ENCODE measurements around the gene RAP1A. TPM values are rescaled to one million over a fixed set of nuclear protein-coding genes. Genes with fewer than 3 reads are reported as not detected.

Gene RAP1A
- total RNA-seq, 2 donors from 2014 or later = 28.5 to 35.0 TPM

GRCh38 chr1:111746614-111746999 lies 127.0 kb downstream of the RAP1A start:
- no peaks in the 10 kb centered on the region for H3K36me3 ChIP-seq (ENCODE audit: control insufficient read depth, insufficient read depth, low read length)
- H3K27ac Mint-ChIP-seq = no peak overlapping the region
- no peak overlapping the region for H3K27ac ChIP-seq (ENCODE audit: low read depth, low read length)
- WGBS, 2 experiments (ENCODE audit: insufficient coverage in 1 of 2, insufficient read length in 1 of 2) = 87 to 100% methylated on average over 2 of the region's 2 CpGs
- no peak for TF ChIP-seq CTCF (conservative IDR thresholded peaks at IDR 0.05)
- no peaks in the 10 kb centered on the region for H3K9me3 Mint-ChIP-seq
- no peaks in the 10 kb centered on the region for H3K36me3 Mint-ChIP-seq (ENCODE audit: low read depth)
- H3K27me3 Mint-ChIP-seq (ENCODE audit: insufficient read depth) = peaks cover 29% of the 10 kb centered on the region
- peaks cover 11% of the 10 kb centered on the region for H3K27me3 ChIP-seq (ENCODE audit: control insufficient read depth, insufficient read depth, low read length, poor library complexity, severe bottlenecking)
- H3K4me3 Mint-ChIP-seq = no peak overlapping the region
- H3K9me3 ChIP-seq (ENCODE audit: control insufficient read depth, low read length) = no peaks in the 10 kb centered on the region
- H3K4me1 Mint-ChIP-seq = peaks cover 2% of the 10 kb centered on the region
- DNase-seq = no peak
- no peak overlapping the region for H3K9ac ChIP-seq (ENCODE audit: extremely low read depth, low read length, poor library complexity, severe bottlenecking)
- peaks cover 5% of the 10 kb centered on the region for H3K4me1 ChIP-seq (ENCODE audit: control insufficient read depth, insufficient read depth, low read length)
- H3K4me3 ChIP-seq (ENCODE audit: low read length) = no peak overlapping the region

- Histone ChIP-seq H3K27me3 (ENCODE audit: control insufficient read depth, insufficient read depth, low read length, poor library complexity, severe bottlenecking) (peaks cover 4% of the 10 kb centered on the region), H3K4me3 (ENCODE audit: low read length) (no peak overlapping the region), H3K4me1 (ENCODE audit: control insufficient read depth, insufficient read depth, low read length) (peaks cover 5% of the 10 kb centered on the region), H3K9me3 (ENCODE audit: control insufficient read depth, low read length) (no peaks in the 10 kb centered on the region), H3K9ac (ENCODE audit: extremely low read depth, low read length, poor library complexity, severe bottlenecking) (no peak overlapping the region), H3K36me3 (ENCODE audit: control insufficient read depth, insufficient read depth, low read length) (no peaks in the 10 kb centered on the region), H3K27ac (ENCODE audit: low read depth, low read length) (no peak overlapping the region)
- DNase-seq = peak; percentile 87
- Mint-ChIP-seq H3K27me3 (ENCODE audit: insufficient read depth) (peaks cover 24% of the 10 kb centered on the region), H3K4me3 (no peak overlapping the region), H3K9me3 (no peaks in the 10 kb centered on the region), H3K4me1 (peaks cover 2% of the 10 kb centered on the region), H3K36me3 (ENCODE audit: low read depth) (no peaks in the 10 kb centered on the region), H3K27ac (no peak overlapping the region)
- peak; percentile 83 for TF ChIP-seq CTCF (conservative IDR thresholded peaks at IDR 0.05)
- 46 to 47% methylated on average over 3 of the region's 3 CpGs for WGBS, 2 experiments (ENCODE audit: insufficient coverage in 1 of 2, insufficient read length in 1 of 2)
These were observed 127.7 kb downstream of the RAP1A start for GRCh38 chr1:111747282-111747734.

- Mint-ChIP-seq H3K4me3 (no peak overlapping the region), H3K27me3 (ENCODE audit: insufficient read depth) (peaks cover 18% of the 10 kb centered on the region), H3K27ac (no peak overlapping the region), H3K4me1 (peaks cover 2% of the 10 kb centered on the region), H3K36me3 (ENCODE audit: low read depth) (no peaks in the 10 kb centered on the region), H3K9me3 (no peaks in the 10 kb centered on the region)
- Histone ChIP-seq H3K36me3 (ENCODE audit: control insufficient read depth, insufficient read depth, low read length) (no peaks in the 10 kb centered on the region), H3K4me1 (ENCODE audit: control insufficient read depth, insufficient read depth, low read length) (peaks cover 5% of the 10 kb centered on the region), H3K9ac (ENCODE audit: extremely low read depth, low read length, poor library complexity, severe bottlenecking) (no peak overlapping the region), H3K4me3 (ENCODE audit: low read length) (no peak overlapping the region), H3K27me3 (ENCODE audit: control insufficient read depth, insufficient read depth, low read length, poor library complexity, severe bottlenecking) (no peaks in the 10 kb centered on the region), H3K9me3 (ENCODE audit: control insufficient read depth, low read length) (no peaks in the 10 kb centered on the region), H3K27ac (ENCODE audit: low read depth, low read length) (no peak overlapping the region)
- TF ChIP-seq CTCF (conservative IDR thresholded peaks at IDR 0.05) = no peak
- no peak for DNase-seq
- WGBS, 2 experiments (ENCODE audit: insufficient coverage in 1 of 2, insufficient read length in 1 of 2) = 87 to 91% methylated on average over 4 of the region's 4 CpGs
These were observed 128.4 kb downstream of the RAP1A start for GRCh38 chr1:111747947-111748346.
